ENCODE results near the gene YTHDF1. TPM values are rescaled to one million over a fixed set of nuclear protein-coding genes. Genes with fewer than 3 reads are reported as not detected.

YTHDF1 gene
- total RNA-seq, 4 donors from 2014 or later: 20.9 to 24.3 (median 21.8) TPM

- TF ChIP-seq, protein P1, sequence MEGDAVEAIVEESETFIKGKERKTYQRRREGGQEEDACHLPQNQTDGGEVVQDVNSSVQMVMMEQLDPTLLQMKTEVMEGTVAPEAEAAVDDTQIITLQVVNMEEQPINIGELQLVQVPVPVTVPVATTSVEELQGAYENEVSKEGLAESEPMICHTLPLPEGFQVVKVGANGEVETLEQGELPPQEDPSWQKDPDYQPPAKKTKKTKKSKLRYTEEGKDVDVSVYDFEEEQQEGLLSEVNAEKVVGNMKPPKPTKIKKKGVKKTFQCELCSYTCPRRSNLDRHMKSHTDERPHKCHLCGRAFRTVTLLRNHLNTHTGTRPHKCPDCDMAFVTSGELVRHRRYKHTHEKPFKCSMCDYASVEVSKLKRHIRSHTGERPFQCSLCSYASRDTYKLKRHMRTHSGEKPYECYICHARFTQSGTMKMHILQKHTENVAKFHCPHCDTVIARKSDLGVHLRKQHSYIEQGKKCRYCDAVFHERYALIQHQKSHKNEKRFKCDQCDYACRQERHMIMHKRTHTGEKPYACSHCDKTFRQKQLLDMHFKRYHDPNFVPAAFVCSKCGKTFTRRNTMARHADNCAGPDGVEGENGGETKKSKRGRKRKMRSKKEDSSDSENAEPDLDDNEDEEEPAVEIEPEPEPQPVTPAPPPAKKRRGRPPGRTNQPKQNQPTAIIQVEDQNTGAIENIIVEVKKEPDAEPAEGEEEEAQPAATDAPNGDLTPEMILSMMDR (IDR thresholded peaks at IDR 0.05; ENCODE audit: low read depth): no peak
Measured at GRCh38 chr20:63163596-63164483, 52.1 kb downstream of the YTHDF1 start.

- TF ChIP-seq, protein P1 (IDR thresholded peaks at IDR 0.05; ENCODE audit: low read depth): no peak
Measured at GRCh38 chr20:63163171-63163570, 52.8 kb downstream of the YTHDF1 start.

DNA sequence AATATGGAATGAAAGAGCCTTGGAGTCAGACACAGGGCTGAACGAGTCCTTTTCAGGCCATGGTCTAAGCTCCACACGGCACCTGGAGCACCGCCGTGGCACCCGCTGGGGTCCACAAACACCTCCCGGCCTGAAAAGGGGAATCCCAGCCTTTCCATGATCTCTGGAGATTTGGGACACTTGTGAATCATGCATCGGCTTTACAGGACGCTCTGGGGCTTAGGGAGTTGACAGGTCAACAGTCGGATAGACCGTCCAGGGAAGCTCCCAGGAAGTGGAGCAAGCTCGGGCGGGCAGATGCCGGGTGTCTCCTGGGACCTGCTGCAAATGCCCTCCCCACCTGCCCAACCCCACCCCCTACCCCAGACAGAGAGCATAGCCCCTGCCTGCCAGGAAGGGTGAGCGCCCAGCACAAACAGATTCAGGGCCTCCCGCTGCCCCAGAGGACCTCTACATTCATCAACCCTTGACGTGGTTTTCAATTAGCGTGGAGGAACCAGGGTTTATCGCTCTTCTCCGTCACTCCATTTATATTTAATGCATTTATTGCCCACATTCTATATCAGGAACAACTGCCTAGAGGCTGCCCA lies 53.6 kb downstream of the YTHDF1 start:
- TF ChIP-seq, protein P1 (IDR thresholded peaks at IDR 0.05; ENCODE audit: low read depth): no peak

DNA sequence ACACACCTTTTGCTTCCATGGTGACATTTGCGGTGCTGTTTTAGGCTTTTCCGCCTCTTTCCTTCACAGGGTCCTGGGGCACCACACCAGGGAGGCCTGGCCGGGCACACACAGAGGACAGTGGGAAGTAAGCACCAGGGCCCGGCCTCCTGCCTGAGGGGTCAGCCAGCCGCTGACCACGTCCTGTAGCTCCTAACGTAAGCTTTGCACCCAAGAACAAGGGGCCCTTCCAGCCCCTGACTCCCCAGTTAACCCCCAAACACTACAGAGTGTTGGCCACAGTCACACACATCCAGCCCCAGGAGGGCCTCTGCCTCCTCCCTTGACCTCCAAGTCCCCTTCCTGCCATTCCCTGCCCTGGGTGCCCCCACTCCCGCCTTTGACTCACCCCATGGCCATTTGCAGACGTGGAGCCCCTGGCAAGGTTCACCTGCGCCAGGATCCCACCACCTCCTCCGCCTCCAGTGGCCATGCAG lies 54.7 kb downstream of the YTHDF1 start:
- TF ChIP-seq, protein P1 (IDR thresholded peaks at IDR 0.05; ENCODE audit: low read depth): no peak

DNA sequence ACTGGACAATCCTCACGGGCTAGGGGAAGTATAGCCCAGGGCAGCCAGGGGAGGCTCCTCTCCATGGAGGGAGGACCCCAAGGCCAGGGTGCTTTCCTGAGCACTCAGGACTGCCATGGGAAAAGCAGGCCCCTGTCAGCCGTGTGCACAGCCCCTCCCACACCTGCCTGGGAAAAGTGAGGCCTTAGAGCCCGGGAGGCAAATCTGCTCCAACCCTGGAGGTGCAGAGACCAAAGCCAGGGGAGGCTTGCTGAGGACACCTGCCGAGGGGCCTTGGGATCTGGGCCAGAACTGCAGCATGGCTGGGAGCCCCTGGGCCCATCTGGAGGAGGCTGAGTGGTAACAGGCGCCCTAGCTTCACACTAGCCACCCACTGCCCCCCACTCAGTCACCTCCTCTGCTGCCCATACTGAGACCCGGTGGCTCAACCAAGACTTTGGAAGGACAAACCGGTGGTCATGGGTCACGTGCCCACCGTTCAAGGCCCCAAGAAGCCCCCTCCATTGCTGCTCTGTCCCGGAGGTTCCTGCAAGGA lies 55.2 kb downstream of the YTHDF1 start:
- TF ChIP-seq, protein P1 (IDR thresholded peaks at IDR 0.05; ENCODE audit: low read depth): no peak

DNA sequence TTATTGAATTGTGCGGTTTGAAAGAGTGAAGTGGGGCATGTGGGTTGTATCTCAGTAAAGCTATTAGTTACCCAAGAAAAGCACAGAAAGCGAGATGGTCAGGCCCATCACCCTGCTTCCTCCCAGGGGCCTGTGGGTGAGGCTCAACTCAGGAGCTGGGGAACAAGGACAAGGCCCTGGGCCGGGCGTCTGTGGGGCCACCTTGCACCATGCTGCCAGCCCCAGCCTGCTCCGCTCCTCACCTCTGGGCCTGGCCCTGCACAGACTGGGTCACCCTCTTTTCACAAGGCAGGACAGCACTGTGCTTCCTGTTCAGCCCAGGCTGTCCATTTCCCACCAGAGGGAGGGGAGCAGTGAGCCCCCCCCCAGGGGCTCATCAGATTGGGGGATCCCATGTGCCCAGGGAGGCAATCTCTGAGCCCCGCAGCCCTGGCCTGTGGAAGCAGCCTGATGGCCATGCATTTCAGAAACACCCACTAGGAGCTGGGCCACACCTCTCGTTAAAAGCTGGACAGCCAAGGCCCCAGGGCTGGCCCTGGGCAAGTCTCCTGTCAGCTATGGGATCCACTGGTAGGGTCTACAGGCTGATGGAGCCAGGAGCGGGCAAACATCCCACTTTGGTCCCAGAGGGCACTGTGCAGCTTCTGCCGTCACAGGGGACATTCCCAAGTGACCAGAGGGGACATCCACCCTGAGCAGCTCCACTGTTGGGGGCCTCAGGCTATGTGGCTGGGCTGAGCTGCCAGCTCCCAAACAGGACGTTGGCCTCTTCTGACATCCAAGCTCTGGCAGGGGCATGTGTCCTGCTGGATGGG lies 55.9 kb downstream of the YTHDF1 start:
- TF ChIP-seq, protein P1 (IDR thresholded peaks at IDR 0.05; ENCODE audit: low read depth): no peak

All from subcutaneous adipose tissue (tissue), 4 donors.